Measurements from ENCODE around the gene THBS2.

GRCh38 chr6:169271158-169271876 is 17.7 kb upstream of the THBS2 start:
- TF ChIP-seq, protein P1, sequence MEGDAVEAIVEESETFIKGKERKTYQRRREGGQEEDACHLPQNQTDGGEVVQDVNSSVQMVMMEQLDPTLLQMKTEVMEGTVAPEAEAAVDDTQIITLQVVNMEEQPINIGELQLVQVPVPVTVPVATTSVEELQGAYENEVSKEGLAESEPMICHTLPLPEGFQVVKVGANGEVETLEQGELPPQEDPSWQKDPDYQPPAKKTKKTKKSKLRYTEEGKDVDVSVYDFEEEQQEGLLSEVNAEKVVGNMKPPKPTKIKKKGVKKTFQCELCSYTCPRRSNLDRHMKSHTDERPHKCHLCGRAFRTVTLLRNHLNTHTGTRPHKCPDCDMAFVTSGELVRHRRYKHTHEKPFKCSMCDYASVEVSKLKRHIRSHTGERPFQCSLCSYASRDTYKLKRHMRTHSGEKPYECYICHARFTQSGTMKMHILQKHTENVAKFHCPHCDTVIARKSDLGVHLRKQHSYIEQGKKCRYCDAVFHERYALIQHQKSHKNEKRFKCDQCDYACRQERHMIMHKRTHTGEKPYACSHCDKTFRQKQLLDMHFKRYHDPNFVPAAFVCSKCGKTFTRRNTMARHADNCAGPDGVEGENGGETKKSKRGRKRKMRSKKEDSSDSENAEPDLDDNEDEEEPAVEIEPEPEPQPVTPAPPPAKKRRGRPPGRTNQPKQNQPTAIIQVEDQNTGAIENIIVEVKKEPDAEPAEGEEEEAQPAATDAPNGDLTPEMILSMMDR (conservative IDR thresholded peaks at IDR 0.05 in 1 of 2, IDR thresholded peaks at IDR 0.05 in 1 of 2; ENCODE audit: extremely low read depth in 1 of 2, insufficient read depth in 1 of 2, low read depth in 1 of 2, low read length in 2 of 2) = no peak
- no peak for TF ChIP-seq EZH2 (IDR thresholded peaks at IDR 0.05; ENCODE audit: borderline replicate concordance, low read length)

Measured in mammary epithelial cell (primary cell).